H1 (cell line): Measurements from ENCODE around the gene RIMKLA. TPM values are rescaled to one million over a fixed set of nuclear protein-coding genes. Genes with fewer than 3 reads are reported as not detected.
A peak's percentile ranks its signal among the peaks of the same experiment; 100 is the strongest.

ENCODE experiments used
- ASH2L ChIP-seq: fragments of 200-600, 300-600 bp; sonication (generic); IDR thresholded peaks from one replicate; pipeline ENCODE4 v1.7.1; 2017; ENCODE audit warnings: low read length
- BCL11A ChIP-seq, 2 experiments: IDR thresholded peaks; one replicate each; pipeline ENCODE4 v1.6.1; 2011; ENCODE audit warnings: low read depth in 2 of 2, low read length in 2 of 2, mild to moderate bottlenecking in 2 of 2
- BRCA1 ChIP-seq: IDR thresholded peaks from 2 replicates; pipeline ENCODE4 v1.6.1; 2012; ENCODE audit warnings: low read depth, low read length, improper control_type of control experiment
- CREB1 ChIP-seq: IDR thresholded peaks from 2 replicates; pipeline ENCODE4 v1.6.1; 2012; ENCODE audit warnings: inconsistent platforms
- CTBP2 ChIP-seq: IDR thresholded peaks from 2 replicates; pipeline ENCODE4 v1.7.0; 2011; ENCODE audit warnings: borderline replicate concordance, mild to moderate bottlenecking, moderate library complexity, mixed read lengths, low read length; ENCODE audit not compliant: insufficient read depth, insufficient read length
- GABPA ChIP-seq: IDR thresholded peaks from 2 replicates; pipeline ENCODE4 v1.6.1; 2011; ENCODE audit warnings: mild to moderate bottlenecking, low read length, moderate library complexity, borderline replicate concordance; ENCODE audit not compliant: insufficient read depth
- GTF2F1 ChIP-seq: IDR thresholded peaks from 2 replicates; pipeline ENCODE4 v1.6.1; 2012; ENCODE audit warnings: low read depth, low read length, improper control_type of control experiment, borderline replicate concordance
- RAD21 ChIP-seq, 2 experiments: IDR thresholded peaks in 1 of 2; conservative IDR thresholded peaks in 1 of 2; 2 replicates each; pipeline ENCODE4 v1.6.1; 2011; ENCODE audit warnings: low read depth in 2 of 2, low read length in 2 of 2, improper control_type of control experiment in 1 of 2, inconsistent platforms in 1 of 2, mild to moderate bottlenecking in 1 of 2, moderate library complexity in 1 of 2
- SAP30 ChIP-seq: fragments of 300-600 bp; sonication (generic); IDR thresholded peaks from 2 replicates; pipeline ENCODE4 v1.7.1; 2012; ENCODE audit warnings: low read length, moderate library complexity, mild to moderate bottlenecking, inconsistent platforms; ENCODE audit not compliant: insufficient read depth, insufficient replicate concordance
- SIN3A ChIP-seq, 2 experiments: IDR thresholded peaks in 1 of 2; conservative IDR thresholded peaks in 1 of 2; 2 replicates each; pipeline ENCODE4 v1.6.1; 2011 to 2012; ENCODE audit warnings: low read length in 2 of 2, improper control_type of control experiment in 1 of 2, low read depth in 1 of 2, mild to moderate bottlenecking in 1 of 2
- SIRT6 ChIP-seq: IDR thresholded peaks from one replicate; pipeline ENCODE4 v1.7.1; 2012; ENCODE audit warnings: low read length, inconsistent platforms
- SP4 ChIP-seq: IDR thresholded peaks from 2 replicates; pipeline ENCODE4 v1.6.1; 2012; ENCODE audit warnings: low read length, inconsistent platforms
- SRF ChIP-seq: IDR thresholded peaks from 2 replicates; pipeline ENCODE4 v1.6.1; 2011; ENCODE audit warnings: mild to moderate bottlenecking, low read depth, low read length, moderate library complexity
- TAF7 ChIP-seq: optimal IDR thresholded peaks from 2 replicates; pipeline ENCODE3; 2011; ENCODE audit warnings: low read depth, mild to moderate bottlenecking, inconsistent platforms, low read length, moderate library complexity, borderline replicate concordance
- TEAD4 ChIP-seq: IDR thresholded peaks from 2 replicates; pipeline ENCODE4 v1.6.1; 2012; ENCODE audit warnings: low read depth, low read length, inconsistent platforms, mixed read lengths
- USF2 ChIP-seq: IDR thresholded peaks from 2 replicates; pipeline ENCODE4 v1.6.1; 2011; ENCODE audit warnings: low read length, improper control_type of control experiment
- YY1 ChIP-seq: IDR thresholded peaks from 2 replicates; pipeline ENCODE4 v1.6.1; 2011; ENCODE audit warnings: low read depth, mild to moderate bottlenecking, low read length
- ZNF274 ChIP-seq: IDR thresholded peaks from 2 replicates; pipeline ENCODE4 v1.7.0; 2012; ENCODE audit warnings: low read length, borderline replicate concordance; ENCODE audit errors: extremely low read depth
- polyA plus RNA-seq, 7 experiments: library from polyadenylated mRNA; depleted of rRNA in 3 of 7; stranded (reverse) in 5 of 7; unstranded in 2 of 7; fragments of >200 nt in 5 of 7; fragments of 200-250 nt in 2 of 7; gene quantifications; 1 replicate in 5 of 7; 2 replicates in 1 of 7; 4 replicates in 1 of 7; pipeline versions ENCODE4 v1.2.1 to v1.2.3, GENCODE V29; 2011 to 2013; ENCODE audit warnings: missing spikeins in 2 of 7, mixed read lengths in 2 of 7
- total RNA-seq: library from RNA; stranded (reverse); fragmentation: NEBNext Ultra II Directional; extraction: Animal tissue kit (Norgen Biotek cat#: 25700); gene quantifications from 2 replicates; pipeline ENCODE4 v1.2.1, GENCODE V29; 2021

Gene RIMKLA
- total and polyA plus RNA-seq, 2 of the 8 experiments (the other 6 are each of a cell fraction or from before 2014, with no cell fraction given), result 3.2 to 5.8 TPM

- TF ChIP-seq ASH2L (peak; percentile 49), GABPA (no peak), ZNF274 (no peak), SIN3A (conservative IDR thresholded peaks at IDR 0.05 in 1 of 2, IDR thresholded peaks at IDR 0.05 in 1 of 2; ENCODE audit: low read depth in 1 of 2, low read length in 2 of 2) (peak; percentile 96 to 99), TAF7 (no peak), BCL11A (IDR thresholded peaks at IDR 0.05; ENCODE audit: low read depth in 2 of 2, low read length in 2 of 2) (no peak), BRCA1 (no peak), SRF (no peak), SAP30 (no peak), TEAD4 (no peak), GTF2F1 (no peak), SP4 (no peak), YY1 (no peak), SIRT6 (no peak), USF2 (no peak), CREB1 (peak; percentile 88), RAD21 (IDR thresholded peaks at IDR 0.05 in 1 of 2, conservative IDR thresholded peaks at IDR 0.05 in 1 of 2; ENCODE audit: low read depth in 2 of 2, low read length in 2 of 2) (no peak), CTBP2 (no peak)
These were observed 82.5 kb downstream of the RIMKLA start, which contains the start of gene CCDC30 (continued) for GRCh38 chr1:42462828-42463763.
